ENCODE data around the gene DPYSL3. TPM values are rescaled to one million over a fixed set of nuclear protein-coding genes. Genes with fewer than 3 reads are reported as not detected.

The DPYSL3 gene
- total RNA-seq, 1 donor = 157 TPM

DNA sequence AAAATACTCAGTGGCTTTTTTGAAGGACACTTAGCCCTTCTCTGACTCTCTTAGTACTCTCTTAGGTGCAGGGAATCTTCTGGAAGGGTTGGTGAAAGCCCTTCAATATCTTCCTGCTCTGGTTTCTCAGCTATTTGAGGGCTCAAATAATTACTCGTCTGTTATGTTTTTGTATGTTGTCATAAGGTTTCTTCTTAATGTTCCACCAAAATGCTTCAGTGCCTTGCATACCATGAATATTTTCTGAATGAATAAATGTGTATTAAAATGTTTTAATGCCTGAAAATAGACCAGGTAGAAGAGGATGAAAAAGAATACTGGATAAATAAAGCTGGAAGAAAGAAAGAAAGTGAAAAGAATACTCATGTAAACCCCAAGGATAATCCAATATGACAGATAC lies 150.8 kb downstream of the DPYSL3 start:
- DNase-seq (ENCODE audit: low read depth) = no peak
- H3K4me3 ChIP-seq (ENCODE audit: low read depth, low read length) = no peak overlapping the region
- TF ChIP-seq, protein P1, sequence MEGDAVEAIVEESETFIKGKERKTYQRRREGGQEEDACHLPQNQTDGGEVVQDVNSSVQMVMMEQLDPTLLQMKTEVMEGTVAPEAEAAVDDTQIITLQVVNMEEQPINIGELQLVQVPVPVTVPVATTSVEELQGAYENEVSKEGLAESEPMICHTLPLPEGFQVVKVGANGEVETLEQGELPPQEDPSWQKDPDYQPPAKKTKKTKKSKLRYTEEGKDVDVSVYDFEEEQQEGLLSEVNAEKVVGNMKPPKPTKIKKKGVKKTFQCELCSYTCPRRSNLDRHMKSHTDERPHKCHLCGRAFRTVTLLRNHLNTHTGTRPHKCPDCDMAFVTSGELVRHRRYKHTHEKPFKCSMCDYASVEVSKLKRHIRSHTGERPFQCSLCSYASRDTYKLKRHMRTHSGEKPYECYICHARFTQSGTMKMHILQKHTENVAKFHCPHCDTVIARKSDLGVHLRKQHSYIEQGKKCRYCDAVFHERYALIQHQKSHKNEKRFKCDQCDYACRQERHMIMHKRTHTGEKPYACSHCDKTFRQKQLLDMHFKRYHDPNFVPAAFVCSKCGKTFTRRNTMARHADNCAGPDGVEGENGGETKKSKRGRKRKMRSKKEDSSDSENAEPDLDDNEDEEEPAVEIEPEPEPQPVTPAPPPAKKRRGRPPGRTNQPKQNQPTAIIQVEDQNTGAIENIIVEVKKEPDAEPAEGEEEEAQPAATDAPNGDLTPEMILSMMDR (IDR thresholded peaks at IDR 0.05; ENCODE audit: insufficient read depth, low read length) = no peak

DNA sequence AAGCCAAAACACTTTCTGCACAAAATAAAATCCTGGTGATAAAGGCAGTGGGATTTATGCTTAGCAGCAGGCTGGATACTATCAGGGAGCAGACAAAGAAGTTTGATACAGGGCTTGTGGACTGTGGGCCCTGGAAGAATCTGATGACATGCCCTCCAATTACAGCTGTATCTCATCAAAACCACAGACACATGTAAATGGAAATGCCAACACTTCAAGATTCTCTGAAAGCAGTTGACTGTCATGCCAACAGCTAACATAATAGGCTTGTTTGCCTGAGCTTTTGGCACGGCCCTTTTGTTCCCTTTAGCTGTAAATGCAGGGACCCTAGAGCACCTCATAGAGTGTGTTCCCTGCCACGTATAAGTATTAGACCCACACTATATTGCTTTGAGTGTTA lies 160.6 kb downstream of the DPYSL3 start:
- TF ChIP-seq, protein P1 (IDR thresholded peaks at IDR 0.05; ENCODE audit: insufficient read depth, low read length) = no peak
- no peak overlapping the region for H3K4me3 ChIP-seq (ENCODE audit: low read depth, low read length)
- DNase-seq (ENCODE audit: low read depth) = no peak

DNA sequence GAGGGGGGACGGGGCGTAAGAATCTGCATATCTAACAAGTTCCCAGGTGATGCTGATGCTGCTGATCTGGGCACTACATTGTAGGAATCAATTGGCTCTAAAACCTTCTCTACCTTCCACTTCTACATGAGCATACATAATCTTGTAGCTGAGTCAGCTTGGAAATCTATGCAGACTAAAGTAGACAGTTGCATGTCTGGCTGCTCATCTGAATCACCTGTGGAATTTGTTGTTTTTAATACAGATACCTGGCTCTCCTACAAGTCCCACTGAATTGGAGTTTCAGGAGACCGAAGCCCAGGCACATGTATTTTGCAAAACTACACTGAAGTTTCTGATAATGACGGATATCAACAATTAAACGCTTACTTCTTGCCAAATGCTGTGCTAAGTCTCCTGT lies 161.4 kb downstream of the DPYSL3 start:
- no peak overlapping the region for H3K4me3 ChIP-seq (ENCODE audit: low read depth, low read length)
- no peak for DNase-seq (ENCODE audit: low read depth)
- TF ChIP-seq, protein P1 (IDR thresholded peaks at IDR 0.05; ENCODE audit: insufficient read depth, low read length) = no peak

DNA sequence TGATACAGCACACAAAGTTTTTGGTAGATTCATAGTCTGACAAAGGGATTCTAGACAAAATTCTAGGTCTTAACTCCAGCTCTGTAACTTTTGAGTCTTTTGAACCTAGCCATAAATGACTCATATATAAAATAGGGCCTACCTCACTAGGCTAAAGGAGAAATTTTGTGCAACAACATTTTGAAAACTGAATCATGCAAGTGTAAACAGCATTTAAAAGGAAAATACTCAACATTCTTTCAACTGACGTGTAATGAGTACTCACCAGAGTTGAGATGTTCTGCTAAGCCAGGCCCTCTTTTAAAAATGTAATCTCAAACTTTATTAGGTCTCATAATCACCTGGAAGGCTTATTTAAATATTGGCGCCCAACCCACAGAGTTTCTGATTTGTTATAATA lies 161.8 kb downstream of the DPYSL3 start:
- TF ChIP-seq, protein P1 (IDR thresholded peaks at IDR 0.05; ENCODE audit: insufficient read depth, low read length) = no peak
- H3K4me3 ChIP-seq (ENCODE audit: low read depth, low read length) = no peak overlapping the region
- no peak for DNase-seq (ENCODE audit: low read depth)

DNA sequence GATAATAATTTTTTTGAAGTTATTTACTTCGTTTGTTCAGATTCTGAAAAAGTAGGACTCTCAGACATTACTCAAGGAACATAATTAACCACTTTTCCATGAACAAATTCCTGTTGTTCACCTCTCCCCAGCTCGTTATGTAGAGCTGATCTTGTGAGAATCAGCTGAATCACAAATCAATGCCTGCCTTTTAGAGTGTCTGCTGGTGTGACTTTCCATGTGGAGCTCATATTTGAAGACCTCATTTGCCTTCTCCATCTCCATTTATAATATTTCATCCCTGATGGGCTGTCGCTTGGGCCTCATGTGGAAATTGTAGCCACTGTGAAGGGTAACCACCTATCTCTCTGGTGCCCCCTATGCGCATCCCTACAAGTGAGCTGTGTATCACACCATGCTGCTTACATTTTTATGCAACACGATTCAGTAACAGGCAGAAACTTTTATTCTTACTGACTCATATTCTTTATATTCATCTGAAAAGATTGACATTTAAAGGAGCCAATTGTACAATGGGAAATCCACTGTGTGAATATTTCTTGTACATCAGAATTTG lies 163.8 kb downstream of the DPYSL3 start:
- TF ChIP-seq, protein P1 (IDR thresholded peaks at IDR 0.05; ENCODE audit: insufficient read depth, low read length) = no peak
- DNase-seq (ENCODE audit: low read depth) = no peak
- H3K4me3 ChIP-seq (ENCODE audit: low read depth, low read length) = no peak overlapping the region

DNA sequence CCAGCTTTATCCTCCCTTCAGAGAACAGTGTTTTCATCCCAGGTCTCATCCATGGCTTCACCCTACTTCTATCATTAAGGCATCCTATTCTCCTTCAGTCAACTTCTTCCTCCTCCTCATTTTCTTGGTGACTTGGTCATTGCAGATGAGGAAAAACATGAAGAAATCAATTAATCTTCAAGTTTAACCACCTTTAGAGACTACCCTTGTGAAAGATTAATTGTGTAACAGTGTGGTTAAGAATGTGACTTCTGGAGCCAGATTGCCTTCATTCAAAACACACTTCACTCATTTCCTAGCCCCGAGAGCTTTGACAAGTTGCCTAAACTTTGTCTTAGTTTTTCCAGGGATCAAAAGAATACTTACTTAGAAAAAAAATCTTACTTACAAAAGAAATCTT lies 165.0 kb downstream of the DPYSL3 start:
- H3K4me3 ChIP-seq (ENCODE audit: low read depth, low read length) = no peak overlapping the region

More for the DNA sequence above, 165.0 kb downstream of the DPYSL3 start:
- TF ChIP-seq, protein P1 (IDR thresholded peaks at IDR 0.05; ENCODE audit: insufficient read depth, low read length) = no peak
- no peak for DNase-seq (ENCODE audit: low read depth)

Data from fibroblast of the aortic adventitia (primary cell).